Tibial nerve (tissue), 3 donors: Measurements from ENCODE around the gene RNF220.

Experiments
- CTCF ChIP-seq, 5 experiments: fragments of 200-600 bp in 3 of 5; fragments of 450-650 bp in 2 of 5; sonication (generic) in 3 of 5; IDR thresholded peaks; one replicate each; pipeline ENCODE4 v1.5.1; 2016 to 2019; ENCODE audit warnings: antibody characterized with exemption in 5 of 5, mild to moderate bottlenecking in 3 of 5, moderate library complexity in 2 of 5
- POLR2A ChIP-seq, 2 donors: fragments of 450-650 bp; IDR thresholded peaks; one replicate each; pipeline ENCODE4 v1.6.1; 2017; ENCODE audit warnings: antibody characterized with exemption in 2 of 2, mild to moderate bottlenecking in 2 of 2, moderate library complexity in 2 of 2

- TF ChIP-seq CTCF (IDR thresholded peaks at IDR 0.05) (no peak), POLR2A (IDR thresholded peaks at IDR 0.05) (no peak)
Observed at GRCh38 chr1:44442791-44443190, 37.7 kb downstream of the RNF220 start.
